ENCODE measurements around the gene OPCML.

Gene OPCML

DNA sequence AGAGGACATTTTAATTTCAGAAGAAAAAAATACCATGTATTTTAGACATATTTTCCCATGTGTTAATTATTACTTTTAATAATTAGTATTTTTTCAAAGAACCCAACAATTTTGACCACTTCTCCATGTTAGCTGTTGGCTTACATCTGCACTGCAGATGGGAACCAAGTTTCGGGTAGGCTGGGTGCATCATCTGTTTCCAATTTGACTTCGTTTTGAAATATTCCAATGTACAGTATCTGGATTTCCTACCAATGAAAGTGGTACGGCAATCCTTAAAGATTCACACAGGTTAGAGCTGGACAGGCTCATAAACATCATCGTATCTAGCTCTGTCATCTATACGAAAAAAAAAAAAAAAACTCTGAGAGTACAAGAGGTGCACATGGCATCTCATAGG, 670.2 kb downstream of the OPCML start:
- no peaks in the 10 kb centered on the region for H3K4me1 Mint-ChIP-seq
- no peaks in the 10 kb centered on the region for H3K27me3 Mint-ChIP-seq
- no peak overlapping the region for H3K4me3 Mint-ChIP-seq
- H3K36me3 Mint-ChIP-seq, result no peaks in the 10 kb centered on the region
- H3K9me3 Mint-ChIP-seq, result peaks cover 4% of the 10 kb centered on the region
- no peak overlapping the region for H3K27ac Mint-ChIP-seq

DNA sequence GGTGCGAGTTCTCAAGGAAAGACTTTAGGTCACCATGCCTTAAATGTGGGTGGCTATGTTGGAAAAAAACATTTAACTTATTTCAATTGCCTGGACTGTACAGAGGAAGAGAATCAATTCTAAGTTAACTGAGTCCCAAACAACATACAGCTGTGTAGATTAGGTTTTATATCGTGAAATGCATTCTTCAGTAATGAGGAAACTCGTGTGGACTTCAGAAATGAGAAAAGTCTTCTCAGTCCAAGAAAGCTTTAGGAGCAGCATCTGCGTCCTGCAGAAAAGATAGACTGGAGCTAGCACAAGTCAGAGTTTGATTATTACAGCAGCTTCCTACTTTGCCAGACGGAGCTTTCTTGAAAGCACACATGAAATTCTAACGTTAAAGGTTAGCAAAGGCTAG, 673.0 kb downstream of the OPCML start:
- Mint-ChIP-seq H3K27me3 (no peaks in the 10 kb centered on the region), H3K9me3 (no peaks in the 10 kb centered on the region), H3K4me1 (no peaks in the 10 kb centered on the region), H3K4me3 (no peak overlapping the region), H3K27ac (no peak overlapping the region), H3K36me3 (no peaks in the 10 kb centered on the region)

DNA sequence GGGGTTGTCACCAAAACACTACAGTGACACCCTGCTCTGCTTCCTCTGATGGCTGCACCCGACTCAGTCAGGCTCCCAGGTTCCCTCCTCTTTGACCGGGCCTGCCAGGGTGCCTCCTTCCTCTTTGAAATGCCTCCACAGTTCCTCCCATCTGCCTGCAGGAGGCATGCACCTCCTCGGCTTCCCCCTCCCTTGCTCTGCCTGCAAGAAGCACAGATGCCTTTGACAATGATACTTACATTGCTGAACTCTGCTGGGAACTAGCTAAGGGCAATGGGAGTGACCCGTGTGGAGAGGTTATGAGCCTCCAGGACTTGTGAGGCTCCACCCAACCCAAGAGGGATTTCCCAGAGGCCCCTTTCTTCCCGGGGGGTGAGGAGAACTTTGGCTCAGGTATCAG, 674.1 kb downstream of the OPCML start:
- Mint-ChIP-seq H3K9me3 (no peaks in the 10 kb centered on the region), H3K4me1 (no peaks in the 10 kb centered on the region), H3K27me3 (no peaks in the 10 kb centered on the region), H3K36me3 (no peaks in the 10 kb centered on the region), H3K4me3 (no peak overlapping the region), H3K27ac (no peak overlapping the region)

DNA sequence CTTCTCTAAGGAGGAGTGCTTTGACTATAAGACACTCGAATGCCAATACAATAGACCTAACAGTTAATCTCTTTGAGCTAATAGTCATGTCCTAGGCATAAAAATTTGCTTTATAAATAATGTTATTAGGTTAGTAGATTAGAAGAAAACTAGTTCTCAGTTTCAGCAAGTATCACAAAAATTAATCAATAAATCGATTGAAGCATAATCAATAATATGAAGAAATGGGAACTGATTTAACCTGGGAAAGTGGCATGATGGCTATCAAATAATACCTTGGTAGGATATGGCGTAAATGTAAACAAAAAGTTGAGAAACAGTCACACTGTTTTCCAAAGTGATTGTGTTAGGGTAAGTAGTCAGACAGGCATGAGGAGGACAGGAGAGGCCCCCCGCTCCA, 676.3 kb downstream of the OPCML start:
- Mint-ChIP-seq H3K36me3 (no peaks in the 10 kb centered on the region), H3K4me3 (no peak overlapping the region), H3K9me3 (no peaks in the 10 kb centered on the region), H3K4me1 (no peaks in the 10 kb centered on the region), H3K27me3 (no peaks in the 10 kb centered on the region), H3K27ac (no peak overlapping the region)

DNA sequence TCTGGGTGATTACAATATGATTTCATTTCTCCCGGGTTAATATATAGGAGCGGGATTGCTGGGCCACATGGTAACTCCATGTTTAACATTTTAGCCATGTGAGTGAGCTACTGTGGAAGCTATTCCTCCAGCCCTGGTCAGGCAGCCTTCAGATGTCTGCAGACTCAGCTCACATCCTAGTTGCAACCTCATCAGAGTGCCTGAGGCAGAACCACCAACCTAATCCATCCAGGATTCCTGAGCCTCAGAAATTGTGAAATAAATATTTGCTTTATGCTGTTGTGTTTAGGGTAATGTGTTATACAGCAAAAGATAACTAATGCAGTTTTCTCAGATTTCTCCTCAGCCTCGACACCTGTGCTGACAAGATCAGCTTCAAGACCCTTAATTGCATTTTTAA, 676.8 kb downstream of the OPCML start:
- Mint-ChIP-seq H3K27me3 (no peaks in the 10 kb centered on the region), H3K4me1 (no peaks in the 10 kb centered on the region), H3K9me3 (no peaks in the 10 kb centered on the region), H3K36me3 (no peaks in the 10 kb centered on the region), H3K4me3 (no peak overlapping the region), H3K27ac (no peak overlapping the region)

DNA sequence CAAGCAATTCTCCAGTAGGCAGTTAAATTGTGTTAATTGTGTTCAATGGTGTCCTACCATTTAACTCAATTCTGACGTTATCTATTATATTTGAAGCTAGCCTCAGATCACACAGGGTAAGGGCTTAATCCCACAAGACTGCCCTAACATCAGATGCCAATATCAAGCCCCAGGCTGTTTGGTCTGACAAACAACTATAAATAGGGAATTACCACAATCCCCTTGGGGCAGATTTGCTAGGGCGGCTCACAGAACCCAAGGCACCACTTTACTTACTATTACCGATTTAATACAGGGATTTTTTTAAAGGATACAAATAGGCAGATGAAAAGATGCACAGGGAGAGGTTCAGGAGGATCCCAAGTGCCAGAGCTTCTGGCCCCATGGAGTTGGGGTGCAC, 678.4 kb downstream of the OPCML start:
- H3K27ac Mint-ChIP-seq, result no peak overlapping the region
- no peak overlapping the region for H3K4me3 Mint-ChIP-seq
- no peaks in the 10 kb centered on the region for H3K4me1 Mint-ChIP-seq

DNA sequence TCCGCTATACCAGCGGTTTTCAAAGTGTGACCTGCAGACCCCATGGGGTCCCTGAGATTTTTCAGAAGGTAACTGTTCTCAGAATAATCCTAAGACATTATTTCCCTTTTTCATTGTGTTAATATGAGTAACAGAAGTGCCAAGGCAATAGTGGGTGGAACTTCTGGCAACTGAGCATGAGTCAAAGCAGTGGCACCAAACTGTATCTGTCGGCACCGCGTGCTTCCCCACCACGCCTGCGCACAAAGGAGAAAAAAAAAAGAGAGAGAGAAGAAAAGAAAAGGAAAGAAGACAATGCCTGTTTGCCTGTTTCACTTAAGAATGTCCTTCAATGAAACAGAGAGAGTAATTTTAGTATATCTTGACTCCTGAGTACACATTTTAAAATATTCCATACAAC, 679.9 kb downstream of the OPCML start:
- Mint-ChIP-seq H3K9me3 (no peaks in the 10 kb centered on the region), H3K4me1 (no peaks in the 10 kb centered on the region), H3K27ac (no peak overlapping the region), H3K4me3 (no peak overlapping the region), H3K36me3 (no peaks in the 10 kb centered on the region), H3K27me3 (no peaks in the 10 kb centered on the region)

More for the DNA sequence above, 678.4 kb downstream of the OPCML start:
- Mint-ChIP-seq H3K36me3 (no peaks in the 10 kb centered on the region), H3K9me3 (no peaks in the 10 kb centered on the region), H3K27me3 (no peaks in the 10 kb centered on the region)

DNA sequence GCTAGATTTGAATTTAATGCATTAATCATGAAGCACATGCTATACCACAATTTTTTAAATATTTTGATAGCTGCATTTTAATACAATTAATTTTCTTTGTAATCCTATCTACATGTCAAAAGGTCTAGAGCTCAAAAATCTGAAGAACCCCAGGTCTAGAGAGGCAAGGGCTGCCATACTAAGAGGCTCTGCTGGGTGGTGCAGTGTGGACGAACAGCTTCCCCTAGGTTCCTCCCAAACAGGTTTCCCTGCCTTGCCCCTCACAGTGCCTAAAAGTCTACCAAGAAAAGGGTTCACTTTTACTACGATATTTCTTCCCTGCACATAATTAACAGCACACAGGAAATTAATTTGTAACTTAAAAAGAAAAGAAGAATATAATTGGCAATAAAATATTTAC, 681.1 kb downstream of the OPCML start:
- Mint-ChIP-seq H3K27me3 (no peaks in the 10 kb centered on the region), H3K4me1 (no peaks in the 10 kb centered on the region), H3K4me3 (no peak overlapping the region)

DNA sequence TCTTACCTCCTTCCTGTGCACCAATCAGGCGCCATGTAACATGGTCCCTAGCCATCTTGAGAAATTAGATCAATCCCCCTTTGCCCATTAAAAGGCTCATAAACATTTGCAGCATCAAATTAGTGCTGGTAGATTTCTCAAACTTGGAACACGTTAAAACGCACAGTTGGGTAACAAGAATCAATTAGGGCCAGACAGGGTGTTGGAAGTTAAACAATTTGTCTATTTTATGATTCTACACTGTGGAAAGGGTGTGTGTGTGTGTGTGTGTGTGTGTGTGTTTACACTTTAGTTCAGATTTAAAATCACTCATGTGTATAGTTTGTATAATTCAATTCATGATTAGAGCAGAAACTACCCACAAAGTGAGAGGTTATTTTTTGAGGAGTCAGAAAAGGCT, 682.0 kb downstream of the OPCML start:
- Mint-ChIP-seq H3K9me3 (no peaks in the 10 kb centered on the region), H3K36me3 (no peaks in the 10 kb centered on the region), H3K27me3 (no peaks in the 10 kb centered on the region), H3K27ac (no peak overlapping the region), H3K4me1 (no peaks in the 10 kb centered on the region), H3K4me3 (no peak overlapping the region)

More for the DNA sequence above, 681.1 kb downstream of the OPCML start:
- Mint-ChIP-seq H3K36me3 (no peaks in the 10 kb centered on the region), H3K9me3 (no peaks in the 10 kb centered on the region), H3K27ac (no peak overlapping the region)

DNA sequence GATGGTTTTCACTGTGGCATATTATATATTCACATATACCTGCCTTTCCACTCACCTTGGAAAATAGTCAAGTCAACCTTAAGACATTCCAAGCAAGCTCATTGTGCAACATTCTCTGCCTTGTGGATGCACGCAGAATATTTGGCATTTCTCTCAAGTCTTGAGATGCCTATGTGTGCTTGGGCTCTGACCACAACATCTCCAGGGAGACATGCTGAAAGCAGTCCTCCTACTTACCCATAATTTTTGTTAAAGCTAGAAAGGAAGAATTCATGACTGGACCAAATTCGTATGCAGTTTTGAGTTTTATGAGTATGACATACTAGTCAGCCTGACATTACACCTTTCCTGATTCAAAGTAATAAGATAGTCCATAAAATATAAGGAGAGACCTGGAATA, 684.0 kb downstream of the OPCML start:
- no peak overlapping the region for H3K27ac Mint-ChIP-seq
- H3K9me3 Mint-ChIP-seq, result no peaks in the 10 kb centered on the region
- H3K4me1 Mint-ChIP-seq, result no peaks in the 10 kb centered on the region
- no peaks in the 10 kb centered on the region for H3K36me3 Mint-ChIP-seq
- no peaks in the 10 kb centered on the region for H3K27me3 Mint-ChIP-seq
- no peak overlapping the region for H3K4me3 Mint-ChIP-seq

DNA sequence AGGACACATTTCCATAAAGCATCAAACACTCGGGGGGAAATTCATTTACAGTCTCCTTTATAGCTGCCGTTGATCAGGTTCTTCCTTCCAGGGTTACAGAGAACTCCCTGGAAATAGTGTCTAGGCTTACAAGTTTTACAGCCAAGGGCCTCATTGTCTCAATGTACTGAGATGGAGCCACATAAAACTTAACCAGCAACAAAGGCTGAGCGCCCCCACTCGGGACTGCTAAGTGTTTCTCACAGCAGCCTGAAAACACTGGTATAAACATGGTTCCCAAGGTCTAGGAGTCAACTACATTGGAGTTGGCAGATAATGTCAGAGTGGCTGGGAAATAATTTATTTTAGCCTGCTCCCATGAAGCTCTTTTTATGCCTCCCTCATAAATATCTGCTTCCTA, 686.2 kb downstream of the OPCML start:
- Mint-ChIP-seq H3K4me1 (no peaks in the 10 kb centered on the region), H3K4me3 (no peak overlapping the region), H3K27me3 (no peaks in the 10 kb centered on the region), H3K36me3 (no peaks in the 10 kb centered on the region), H3K9me3 (no peaks in the 10 kb centered on the region), H3K27ac (no peak overlapping the region)

DNA sequence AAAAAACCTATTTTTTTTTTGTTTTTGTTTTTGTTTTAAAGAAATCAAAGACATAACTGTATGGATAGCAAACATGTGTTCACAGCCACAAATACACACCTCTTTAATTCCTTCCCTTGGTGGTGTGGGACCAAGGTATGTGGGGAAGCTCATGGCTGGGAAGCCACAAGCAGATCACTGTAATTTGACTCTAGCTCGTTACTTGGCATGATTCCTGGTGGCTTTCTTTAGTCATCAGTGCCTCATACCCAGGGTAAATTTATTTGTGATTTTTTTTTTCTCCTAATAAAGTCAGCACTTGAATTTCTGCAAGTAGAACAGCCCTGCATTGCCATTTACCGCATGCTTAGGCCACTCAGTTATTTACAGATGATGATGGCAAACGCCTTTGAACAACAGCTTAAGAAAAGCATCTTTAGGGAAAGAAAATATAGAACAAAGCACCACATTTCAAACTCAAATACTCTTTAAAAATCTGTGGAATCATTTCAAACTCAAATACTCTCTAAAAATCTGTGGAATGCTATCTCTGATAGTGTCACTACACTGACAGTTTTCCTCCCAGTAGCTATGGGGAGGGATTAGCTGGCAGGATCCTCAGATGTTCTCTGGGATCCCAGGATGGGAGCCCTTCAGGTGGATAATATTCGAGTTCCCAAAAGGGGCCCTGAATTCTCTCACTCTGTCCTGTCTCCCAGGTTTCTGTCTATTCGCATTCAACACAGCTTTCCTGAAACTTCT, 687.2 kb downstream of the OPCML start:
- H3K27ac Mint-ChIP-seq, result no peak overlapping the region
- no peaks in the 10 kb centered on the region for H3K4me1 Mint-ChIP-seq
- H3K9me3 Mint-ChIP-seq, result no peaks in the 10 kb centered on the region
- H3K36me3 Mint-ChIP-seq, result no peaks in the 10 kb centered on the region
- no peaks in the 10 kb centered on the region for H3K27me3 Mint-ChIP-seq
- H3K4me3 Mint-ChIP-seq, result no peak overlapping the region

DNA sequence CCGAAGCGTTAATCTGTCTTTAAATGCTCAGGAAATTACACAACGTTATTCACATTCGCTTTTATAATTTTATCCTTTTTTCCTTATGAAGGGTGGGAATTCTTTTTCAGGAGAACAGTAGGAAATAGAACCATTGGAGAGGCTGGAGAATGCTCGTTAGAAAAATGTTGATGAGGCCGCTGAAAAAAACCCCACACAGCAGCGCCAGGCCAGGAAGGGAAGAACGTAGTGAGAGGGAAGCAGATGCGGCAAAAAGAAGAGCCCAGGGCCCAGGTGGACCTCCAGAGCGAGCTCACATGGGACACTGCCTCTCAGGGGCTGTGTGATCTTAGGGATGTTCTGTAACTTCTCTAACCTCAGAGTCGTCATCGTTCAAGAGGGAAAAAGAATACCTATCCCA, 691.6 kb downstream of the OPCML start:
- Mint-ChIP-seq H3K27ac (no peak overlapping the region), H3K36me3 (no peaks in the 10 kb centered on the region), H3K4me1 (no peaks in the 10 kb centered on the region), H3K9me3 (peaks cover 4% of the 10 kb centered on the region), H3K27me3 (no peaks in the 10 kb centered on the region), H3K4me3 (no peak overlapping the region)

DNA sequence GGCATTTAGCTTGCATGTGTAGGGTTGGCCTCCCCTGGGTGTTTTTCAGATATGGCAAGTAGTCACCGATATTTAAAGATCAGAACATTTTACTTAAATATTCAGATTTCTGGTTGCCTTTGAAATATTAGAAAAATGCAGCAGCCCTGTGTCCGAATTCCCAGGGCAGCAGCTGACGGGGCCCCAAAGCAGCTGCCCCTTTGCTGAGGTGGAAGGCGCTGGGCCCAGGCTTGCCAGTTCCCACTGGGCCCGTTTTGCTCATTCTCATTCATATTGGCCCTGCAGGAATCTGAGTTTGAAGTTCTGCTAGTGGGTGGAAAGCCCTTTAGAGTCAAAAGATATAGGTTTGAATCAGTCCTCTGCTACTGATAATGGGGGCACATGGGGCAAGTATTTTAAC, 692.1 kb downstream of the OPCML start:
- H3K4me3 Mint-ChIP-seq, result no peak overlapping the region
- H3K4me1 Mint-ChIP-seq, result no peaks in the 10 kb centered on the region
- H3K36me3 Mint-ChIP-seq, result no peaks in the 10 kb centered on the region
- peaks cover 4% of the 10 kb centered on the region for H3K9me3 Mint-ChIP-seq
- H3K27ac Mint-ChIP-seq, result no peak overlapping the region
- H3K27me3 Mint-ChIP-seq, result no peaks in the 10 kb centered on the region

DNA sequence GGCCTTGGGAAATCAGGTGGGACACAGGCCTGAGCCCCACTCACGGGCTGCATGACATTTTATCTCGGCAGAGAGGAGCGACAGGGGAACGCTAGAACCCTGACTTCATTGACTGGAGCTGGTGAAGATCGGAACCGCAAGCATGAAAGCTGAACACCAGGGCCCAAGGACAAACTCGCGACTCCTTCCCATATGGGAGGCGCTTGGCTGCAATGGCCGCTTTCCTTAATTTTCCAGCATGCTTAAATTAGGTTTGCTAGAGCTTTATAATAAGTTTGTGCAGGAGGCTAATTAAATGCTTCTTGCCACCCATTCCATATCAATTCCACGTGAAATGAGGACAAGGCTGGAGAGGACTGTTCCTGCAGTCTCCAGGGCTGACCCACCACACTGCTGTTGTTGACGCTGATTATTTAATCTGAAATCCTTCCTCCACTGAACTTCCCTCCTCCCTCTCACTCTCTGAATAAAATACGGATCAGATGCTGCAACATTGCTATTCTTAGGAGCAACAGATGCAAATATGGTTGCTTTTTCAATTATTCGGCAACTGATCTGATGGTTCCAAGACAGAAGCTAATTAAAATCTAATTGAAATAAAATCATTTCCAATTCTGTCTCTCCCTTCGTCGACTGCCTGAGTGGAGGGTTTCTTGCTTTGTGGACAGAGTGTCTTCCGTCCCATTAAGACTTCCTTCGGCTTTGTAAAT, 692.9 kb downstream of the OPCML start:
- peaks cover 4% of the 10 kb centered on the region for H3K9me3 Mint-ChIP-seq
- H3K27me3 Mint-ChIP-seq, result no peaks in the 10 kb centered on the region
- no peaks in the 10 kb centered on the region for H3K4me1 Mint-ChIP-seq
- H3K27ac Mint-ChIP-seq, result no peak overlapping the region
- H3K4me3 Mint-ChIP-seq, result no peak overlapping the region
- H3K36me3 Mint-ChIP-seq, result no peaks in the 10 kb centered on the region

DNA sequence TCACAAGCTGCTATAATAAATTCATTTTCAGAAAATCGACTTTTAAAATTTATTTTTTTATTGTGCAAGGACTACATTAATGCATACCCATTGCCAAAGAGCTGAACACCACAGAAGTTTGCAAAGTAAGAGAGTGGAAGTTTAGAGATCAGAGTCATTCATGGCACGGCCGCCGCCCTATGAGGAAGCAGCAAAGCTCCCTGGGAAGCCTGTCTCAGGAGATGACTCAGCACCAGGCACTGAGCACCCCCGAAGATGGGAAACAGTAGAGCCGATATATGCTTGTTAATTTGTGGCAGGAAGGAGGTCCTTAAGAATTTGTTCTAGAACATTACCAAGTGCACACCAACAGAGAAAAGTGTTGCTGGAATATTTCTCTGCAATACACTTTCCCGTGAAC, 693.7 kb downstream of the OPCML start:
- Mint-ChIP-seq H3K27ac (no peak overlapping the region), H3K36me3 (no peaks in the 10 kb centered on the region), H3K27me3 (no peaks in the 10 kb centered on the region), H3K9me3 (peaks cover 4% of the 10 kb centered on the region), H3K4me3 (no peak overlapping the region), H3K4me1 (no peaks in the 10 kb centered on the region)

DNA sequence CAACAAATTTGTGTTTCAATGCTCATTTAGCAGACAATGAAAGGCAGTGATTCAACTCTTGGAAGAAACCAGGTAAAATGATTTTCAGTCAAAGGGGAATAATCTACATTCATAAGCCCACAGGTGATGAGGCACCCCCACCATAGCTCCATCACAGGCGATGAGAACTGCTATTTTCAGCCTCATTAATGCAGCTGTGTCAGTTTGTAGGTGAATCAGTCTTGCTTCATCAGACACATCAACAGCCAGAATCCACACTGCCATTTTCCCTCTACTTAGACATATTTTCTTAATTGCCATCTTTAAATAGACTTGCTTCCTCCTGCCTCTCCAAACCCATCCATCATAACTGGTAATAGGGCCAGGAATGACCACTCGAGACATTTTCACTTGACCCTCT, 701.0 kb downstream of the OPCML start:
- H3K27ac Mint-ChIP-seq, result no peak overlapping the region
- H3K36me3 Mint-ChIP-seq, result no peaks in the 10 kb centered on the region
- H3K27me3 Mint-ChIP-seq, result no peaks in the 10 kb centered on the region
- no peaks in the 10 kb centered on the region for H3K9me3 Mint-ChIP-seq
- no peaks in the 10 kb centered on the region for H3K4me1 Mint-ChIP-seq
- no peak overlapping the region for H3K4me3 Mint-ChIP-seq
